ENCODE measurements around the gene CFAP157.
A peak's percentile ranks its signal among the peaks of the same experiment; 100 is the strongest.

The CFAP157 gene

GRCh38 chr9:127683723-127684122 is 23.1 kb upstream of the CFAP157 start:
- Mint-ChIP-seq H3K27me3 (ENCODE audit: low read depth) (no peaks in the 10 kb centered on the region), H3K4me1 (ENCODE audit: low read depth) (no peaks in the 10 kb centered on the region), H3K4me3 (no peak overlapping the region), H3K9me3 (no peaks in the 10 kb centered on the region), H3K36me3 (ENCODE audit: low read depth) (peaks cover 4% of the 10 kb centered on the region), H3K27ac (no peak overlapping the region)

- peaks cover 4% of the 10 kb centered on the region for H3K36me3 Mint-ChIP-seq (ENCODE audit: low read depth)
- H3K4me1 Mint-ChIP-seq (ENCODE audit: low read depth), result no peaks in the 10 kb centered on the region
Observed at GRCh38 chr9:127684576-127684975, 22.2 kb upstream of the CFAP157 start.

GRCh38 chr9:127686461-127687393 is 20.1 kb upstream of the CFAP157 start:
- Mint-ChIP-seq H3K36me3 (ENCODE audit: low read depth) (peaks cover 2% of the 10 kb centered on the region), H3K9me3 (no peaks in the 10 kb centered on the region), H3K4me3 (no peak overlapping the region), H3K27ac (no peak overlapping the region), H3K27me3 (ENCODE audit: low read depth) (no peaks in the 10 kb centered on the region), H3K4me1 (ENCODE audit: low read depth) (no peaks in the 10 kb centered on the region)

More at GRCh38 chr9:127684576-127684975, 22.2 kb upstream of the CFAP157 start:
- H3K4me3 Mint-ChIP-seq, result no peak overlapping the region
- no peaks in the 10 kb centered on the region for H3K27me3 Mint-ChIP-seq (ENCODE audit: low read depth)
- H3K9me3 Mint-ChIP-seq, result no peaks in the 10 kb centered on the region
- H3K27ac Mint-ChIP-seq, result no peak overlapping the region

- H3K36me3 Mint-ChIP-seq (ENCODE audit: low read depth), result no peaks in the 10 kb centered on the region
- H3K27ac Mint-ChIP-seq, result no peak overlapping the region
- H3K4me3 Mint-ChIP-seq, result no peak overlapping the region
- no peaks in the 10 kb centered on the region for H3K4me1 Mint-ChIP-seq (ENCODE audit: low read depth)
- H3K9me3 Mint-ChIP-seq, result no peaks in the 10 kb centered on the region
- H3K27me3 Mint-ChIP-seq (ENCODE audit: low read depth), result no peaks in the 10 kb centered on the region
Observed at GRCh38 chr9:127689329-127690000, 17.3 kb upstream of the CFAP157 start.

- H3K36me3 Mint-ChIP-seq (ENCODE audit: low read depth), result no peaks in the 10 kb centered on the region
- H3K4me1 Mint-ChIP-seq (ENCODE audit: low read depth), result no peaks in the 10 kb centered on the region
- no peaks in the 10 kb centered on the region for H3K9me3 Mint-ChIP-seq
Observed at GRCh38 chr9:127690735-127691134, 16.1 kb upstream of the CFAP157 start.

GRCh38 chr9:127692071-127692470 is 14.7 kb upstream of the CFAP157 start:
- Mint-ChIP-seq H3K4me1 (ENCODE audit: low read depth) (no peaks in the 10 kb centered on the region), H3K9me3 (no peaks in the 10 kb centered on the region), H3K27ac (no peak overlapping the region), H3K4me3 (no peak overlapping the region), H3K27me3 (ENCODE audit: low read depth) (no peaks in the 10 kb centered on the region), H3K36me3 (ENCODE audit: low read depth) (no peaks in the 10 kb centered on the region)

More at GRCh38 chr9:127690735-127691134, 16.1 kb upstream of the CFAP157 start:
- no peak overlapping the region for H3K27ac Mint-ChIP-seq
- H3K27me3 Mint-ChIP-seq (ENCODE audit: low read depth), result no peaks in the 10 kb centered on the region
- no peak overlapping the region for H3K4me3 Mint-ChIP-seq

- Mint-ChIP-seq H3K9me3 (no peaks in the 10 kb centered on the region), H3K4me1 (ENCODE audit: low read depth) (no peaks in the 10 kb centered on the region), H3K36me3 (ENCODE audit: low read depth) (no peaks in the 10 kb centered on the region), H3K4me3 (no peak overlapping the region), H3K27me3 (ENCODE audit: low read depth) (no peaks in the 10 kb centered on the region), H3K27ac (no peak overlapping the region)
Observed at GRCh38 chr9:127693143-127693542, 13.6 kb upstream of the CFAP157 start.

GRCh38 chr9:127693697-127694096 is 13.1 kb upstream of the CFAP157 start:
- Mint-ChIP-seq H3K27me3 (ENCODE audit: low read depth) (no peaks in the 10 kb centered on the region), H3K4me1 (ENCODE audit: low read depth) (no peaks in the 10 kb centered on the region), H3K4me3 (no peak overlapping the region), H3K36me3 (ENCODE audit: low read depth) (no peaks in the 10 kb centered on the region), H3K9me3 (no peaks in the 10 kb centered on the region), H3K27ac (no peak overlapping the region)

- Mint-ChIP-seq H3K4me3 (no peak overlapping the region), H3K36me3 (ENCODE audit: low read depth) (no peaks in the 10 kb centered on the region), H3K9me3 (no peaks in the 10 kb centered on the region), H3K27ac (no peak overlapping the region), H3K27me3 (ENCODE audit: low read depth) (peaks cover 1% of the 10 kb centered on the region), H3K4me1 (ENCODE audit: low read depth) (peaks cover 8% of the 10 kb centered on the region)
Observed at GRCh38 chr9:127694890-127695720, 11.7 kb upstream of the CFAP157 start.

GRCh38 chr9:127697575-127697974 is 9.2 kb upstream of the CFAP157 start:
- no peak overlapping the region for H3K4me3 Mint-ChIP-seq
- H3K27me3 Mint-ChIP-seq (ENCODE audit: low read depth), result peaks cover 4% of the 10 kb centered on the region

GRCh38 chr9:127698386-127698785 is 8.4 kb upstream of the CFAP157 start:
- Mint-ChIP-seq H3K9me3 (no peaks in the 10 kb centered on the region), H3K36me3 (ENCODE audit: low read depth) (no peaks in the 10 kb centered on the region), H3K27ac (no peak overlapping the region), H3K4me3 (no peak overlapping the region), H3K4me1 (ENCODE audit: low read depth) (peaks cover 14% of the 10 kb centered on the region), H3K27me3 (ENCODE audit: low read depth) (peaks cover 4% of the 10 kb centered on the region)

More at GRCh38 chr9:127697575-127697974, 9.2 kb upstream of the CFAP157 start:
- no peaks in the 10 kb centered on the region for H3K36me3 Mint-ChIP-seq (ENCODE audit: low read depth)
- H3K9me3 Mint-ChIP-seq, result no peaks in the 10 kb centered on the region
- peaks cover 11% of the 10 kb centered on the region for H3K4me1 Mint-ChIP-seq (ENCODE audit: low read depth)
- H3K27ac Mint-ChIP-seq, result no peak overlapping the region

- no peaks in the 10 kb centered on the region for H3K36me3 Mint-ChIP-seq (ENCODE audit: low read depth)
- H3K27me3 Mint-ChIP-seq (ENCODE audit: low read depth), result peaks cover 4% of the 10 kb centered on the region
- H3K4me3 Mint-ChIP-seq, result peak overlapping the region; percentile 72
- peak overlapping the region; percentile 74 for H3K27ac Mint-ChIP-seq
- no peaks in the 10 kb centered on the region for H3K9me3 Mint-ChIP-seq
- peaks cover 14% of the 10 kb centered on the region for H3K4me1 Mint-ChIP-seq (ENCODE audit: low read depth)
Observed at GRCh38 chr9:127698985-127699670, 7.7 kb upstream of the CFAP157 start.

GRCh38 chr9:127700140-127700539 is 6.6 kb upstream of the CFAP157 start:
- Mint-ChIP-seq H3K27ac (no peak overlapping the region), H3K4me3 (no peak overlapping the region), H3K4me1 (ENCODE audit: low read depth) (peaks cover 14% of the 10 kb centered on the region), H3K27me3 (ENCODE audit: low read depth) (peaks cover 4% of the 10 kb centered on the region), H3K36me3 (ENCODE audit: low read depth) (no peaks in the 10 kb centered on the region), H3K9me3 (no peaks in the 10 kb centered on the region)
